B cell (primary cell): ENCODE results near the gene PCDHGA9. TPM values are rescaled to one million over a fixed set of nuclear protein-coding genes. Genes with fewer than 3 reads are reported as not detected.

Experiments used
- ATAC-seq: fragments of 200-7000 bp; cut with Tn5 transposase; one replicate; pipeline ENCODE4 v1.10.0; 2021; ENCODE audit warnings: low read depth, mild to moderate bottlenecking, moderate number of reproducible peaks, moderate library complexity
- CTCF ChIA-PET: fragments of 350-600 bp; sonication (Branson Sonifier 250); formaldehyde crosslinking; loops from one replicate; lab custom pipeline; 2021; ENCODE audit warnings: antibody characterized with exemption, inconsistent platforms; lab: Charles Lee
- POLR2A ChIA-PET: fragments of 350-600 bp; sonication (Branson Sonifier 250); formaldehyde crosslinking; loops from one replicate; lab custom pipeline; 2021; ENCODE audit warnings: antibody characterized with exemption; lab: Charles Lee
- DNase-seq: peaks from one replicate; pipeline ENCODE4 v3.0.0; 2013
- H2AFZ ChIP-seq: 2 replicates; pipeline ENCODE4 v1.6.1; 2012; ENCODE audit warnings: mild to moderate bottlenecking, low read depth, low read length; ENCODE audit not compliant: insufficient read depth, poor library complexity, severe bottlenecking
- H3K27ac ChIP-seq, 2 donors: 1 replicate in 1 of 2; 2 replicates in 1 of 2; pipeline ENCODE4 v1.5.1; 2012 to 2013; ENCODE audit warnings: low read length in 2 of 2, mild to moderate bottlenecking in 2 of 2, moderate library complexity in 1 of 2
- H3K27me3 ChIP-seq, 4 experiments: fragments of 200-600 bp in 1 of 4; sonication (generic) in 1 of 4; replicated peaks in 1 of 4; 1 replicate in 2 of 4; 2 replicates in 2 of 4; pipeline versions ENCODE4 v1.6.1 to v1.7.0; 2013 to 2016; ENCODE audit warnings: low read length in 3 of 4, mild to moderate bottlenecking in 2 of 4, mixed read lengths in 1 of 4, moderate library complexity in 1 of 4; ENCODE audit not compliant: insufficient read depth in 4 of 4, control insufficient read depth in 3 of 4; ENCODE audit errors: control extremely low read depth in 1 of 4
- H3K36me3 ChIP-seq, 2 experiments: replicated peaks in 1 of 2; 1 replicate in 1 of 2; 2 replicates in 1 of 2; pipeline versions ENCODE4 v1.6.1 to v1.7.1; 2013; ENCODE audit warnings: low read length in 1 of 2; ENCODE audit not compliant: insufficient read depth in 2 of 2, control insufficient read depth in 1 of 2; ENCODE audit errors: control extremely low read depth in 1 of 2, extremely low read depth in 1 of 2
- H3K4me1 ChIP-seq, 2 donors: fragments of 200-600 bp in 1 of 2; sonication (generic) in 1 of 2; 1 replicate in 1 of 2; 2 replicates in 1 of 2; pipeline versions ENCODE4 v1.5.1 to v1.6.1; 2013 to 2017; ENCODE audit warnings: low read length in 2 of 2; ENCODE audit not compliant: control insufficient read depth in 2 of 2, insufficient read depth in 2 of 2
- H3K4me2 ChIP-seq: replicated peaks from 2 replicates; pipeline ENCODE3; 2012; ENCODE audit warnings: mild to moderate bottlenecking, low read depth, low read length; ENCODE audit not compliant: poor library complexity, severe bottlenecking
- H3K4me3 ChIP-seq, 5 experiments: fragments of 200-600 bp in 1 of 5; sonication (generic) in 1 of 5; 1 replicate in 3 of 5; 2 replicates in 2 of 5; pipeline versions ENCODE4 v1.5.1 to v1.7.0; 2011 to 2016; ENCODE audit warnings: low read length in 4 of 5, mild to moderate bottlenecking in 4 of 5, low read depth in 2 of 5, control low read depth in 1 of 5, moderate library complexity in 1 of 5; ENCODE audit not compliant: insufficient read depth in 1 of 5; ENCODE audit errors: control extremely low read depth in 1 of 5, extremely low read depth in 1 of 5
- H3K79me2 ChIP-seq: fragments of 200-600 bp; sonication (generic); one replicate; pipeline ENCODE4 v1.6.0; 2016; ENCODE audit warnings: low read length; ENCODE audit not compliant: control insufficient read depth, insufficient read depth
- H3K9ac ChIP-seq: fragments of 200-600 bp; sonication (generic); 2 replicates; pipeline ENCODE4 v1.6.1; 2017; ENCODE audit warnings: mild to moderate bottlenecking, low read length, moderate library complexity
- H3K9me3 ChIP-seq, 3 donors: one replicate each; pipeline versions ENCODE4 v1.6.1 to v1.7.1; 2013; ENCODE audit warnings: low read length in 2 of 3; ENCODE audit not compliant: control insufficient read depth in 2 of 3, insufficient read depth in 1 of 3; ENCODE audit errors: control extremely low read depth in 1 of 3
- H4K20me1 ChIP-seq: 2 replicates; pipeline ENCODE4 v1.6.0; 2012; ENCODE audit warnings: mild to moderate bottlenecking, low read length; ENCODE audit not compliant: insufficient read depth, control insufficient read depth, poor library complexity, severe bottlenecking
- H3K27ac Mint-ChIP-seq: one replicate; pipeline ENCODE4 v1.8.0; 2021; ENCODE audit warnings: mixed read lengths
- H3K27me3 Mint-ChIP-seq: one replicate; pipeline ENCODE4 v1.8.0; 2021; ENCODE audit warnings: mixed read lengths
- H3K4me1 Mint-ChIP-seq: one replicate; pipeline ENCODE4 v1.8.0; 2021; ENCODE audit warnings: mixed read lengths
- H3K4me3 Mint-ChIP-seq: one replicate; pipeline ENCODE4 v1.8.0; 2021; ENCODE audit warnings: mixed read lengths
- H3K9me3 Mint-ChIP-seq: one replicate; pipeline ENCODE4 v1.8.0; 2022; ENCODE audit warnings: mixed read lengths; ENCODE audit not compliant: insufficient read depth
- CTCF ChIP-seq: fragments of 200-600 bp; IDR thresholded peaks from one replicate; pipeline ENCODE4 v1.8.0; 2022; ENCODE audit warnings: antibody characterized with exemption, mild to moderate bottlenecking
- EZH2 ChIP-seq: IDR thresholded peaks from 2 replicates; pipeline ENCODE4 v1.6.1; 2012; ENCODE audit warnings: borderline replicate concordance, low read depth, mild to moderate bottlenecking, moderate library complexity, low read length; ENCODE audit not compliant: insufficient read depth, poor library complexity, severe bottlenecking
- WGBS: methylation state at CpG from one replicate; pipeline ENCODE4 v1.1.5; 2013; ENCODE audit warnings: missing lambda C conversion rate; ENCODE audit not compliant: insufficient coverage; 5-methylcytosine and 5-hydroxymethylcytosine counted together
- intact Hi-C: fragments of 100-400 bp; cut with micrococcal nuclease; formaldehyde crosslinking; loops from one replicate; pipeline ENCODE4 v1.10.0; 2022
- polyA plus RNA-seq: library from polyadenylated mRNA; depleted of rRNA; stranded (reverse); fragments of >200 nt; gene quantifications from 2 replicates; pipeline ENCODE4 v1.2.3, GENCODE V29; 2012
- total RNA-seq, 2 donors: library from RNA; stranded (reverse); fragments of 120-200 nt in 1 of 2; gene quantifications; 1 replicate in 1 of 2; 2 replicates in 1 of 2; pipeline versions ENCODE4 v1.2.3 to v1.2.4, GENCODE V29; 2013 to 2022

PCDHGA9 gene
- total and polyA plus RNA-seq, 2 donors (not counting 1 experiment from before 2014, with no cell fraction given) = 0.19 to 2.5 TPM

- intact Hi-C loops = no loop called here
- CTCF ChIA-PET = interaction anchor here (0.9 to 1.3 kb wide), 3 partner anchors 9 to 124 kb away, joined by 3 to 4 read pairs (median 4); partner anchors contain the start of gene PCDHGA12
- Mint-ChIP-seq H3K4me3 (no peak overlapping the region), H3K27me3 (peaks cover 3% of the 10 kb centered on the region), H3K9me3 (peaks cover 3% of the 10 kb centered on the region), H3K27ac (no peak overlapping the region), H3K4me1 (peaks cover 3% of the 10 kb centered on the region)
- no peaks in the 10 kb centered on the region for H3K36me3 ChIP-seq
- peaks cover 0 to 6% (median 1%) of the 10 kb centered on the region in 4 experiments for H3K27me3 ChIP-seq
- peaks cover 0 to 14% (median 0%) of the 10 kb centered on the region in 3 donors for H3K9me3 ChIP-seq
- POLR2A ChIA-PET = no interaction called here
- WGBS = 87% methylated on average over 4 of the region's 10 CpGs
- no peaks in the 10 kb centered on the region for H3K4me1 ChIP-seq
- no peak for DNase-seq
- no peak for TF ChIP-seq CTCF
- TF ChIP-seq EZH2 = no peak
- no peaks in the 10 kb centered on the region for H3K79me2 ChIP-seq
- H2AFZ ChIP-seq = no peak overlapping the region
- H3K9ac ChIP-seq = no peak overlapping the region
- H4K20me1 ChIP-seq = no peaks in the 10 kb centered on the region
- H3K4me3 ChIP-seq = no peak overlapping the region
- ATAC-seq = no peak
- H3K27ac ChIP-seq = no peak overlapping the region
- H3K4me2 ChIP-seq = no peak overlapping the region
Measured at GRCh38 chr5:141439411-141440141, 37.0 kb downstream of the PCDHGA9 start.

GRCh38 chr5:141440341-141440740 is 37.8 kb downstream of the PCDHGA9 start:
- Mint-ChIP-seq H3K4me1 (peaks cover 3% of the 10 kb centered on the region), H3K27me3 (peaks cover 3% of the 10 kb centered on the region), H3K9me3 (peaks cover 3% of the 10 kb centered on the region), H3K4me3 (no peak overlapping the region), H3K27ac (no peak overlapping the region)
- ATAC-seq (no peak), DNase-seq (no peak)
- Histone ChIP-seq H3K4me2 (no peak overlapping the region), H3K4me1 (no peaks in the 10 kb centered on the region), H4K20me1 (no peaks in the 10 kb centered on the region), H3K9me3 (peaks cover 0 to 14% (median 0%) of the 10 kb centered on the region in 3 donors), H3K36me3 (no peaks in the 10 kb centered on the region), H3K79me2 (no peaks in the 10 kb centered on the region), H2AFZ (no peak overlapping the region), H3K27me3 (peaks cover 0 to 6% (median under 1%) of the 10 kb centered on the region in 4 experiments), H3K4me3 (no peak overlapping the region), H3K27ac (no peak overlapping the region), H3K9ac (no peak overlapping the region)
- intact Hi-C loops = no loop called here
- POLR2A ChIA-PET = no interaction called here
- CTCF ChIA-PET = interaction anchor here (0.9 to 1.3 kb wide), 2 partner anchors 10 to 124 kb away, joined by 3 to 4 read pairs; partner anchors contain the start of gene PCDHGA12
- TF ChIP-seq EZH2 (no peak), CTCF (no peak)
- 100% methylated on average over 5 of the region's 9 CpGs for WGBS
